Inflammatory macrophage (primary cell): ENCODE results near the gene TUG1.

Source experiments
- DNase-seq, 2 donors: peaks; one replicate each; pipeline ENCODE4 v3.0.0-alpha.2; 2020 to 2022

TUG1 gene

DNA sequence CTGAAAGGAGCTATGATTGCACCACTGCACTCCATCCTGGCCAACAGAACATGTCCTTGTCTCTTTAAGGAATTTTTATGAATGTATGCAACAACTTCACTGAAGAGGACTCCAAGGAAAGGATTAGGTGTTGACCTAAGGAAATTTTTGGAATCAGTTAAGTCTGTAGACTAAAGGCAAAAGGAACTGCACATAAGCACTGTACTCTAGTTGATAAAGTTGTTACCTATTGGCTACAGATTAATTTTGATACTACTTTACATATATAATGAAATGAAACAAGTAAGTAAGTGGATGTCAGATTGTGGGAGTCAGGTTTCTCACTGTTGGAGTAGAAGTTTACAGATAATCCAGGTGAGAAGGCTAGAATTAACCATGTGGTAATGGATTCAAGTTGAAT lies 36.5 kb downstream of the TUG1 start:
- DNase-seq, result no peak

DNA sequence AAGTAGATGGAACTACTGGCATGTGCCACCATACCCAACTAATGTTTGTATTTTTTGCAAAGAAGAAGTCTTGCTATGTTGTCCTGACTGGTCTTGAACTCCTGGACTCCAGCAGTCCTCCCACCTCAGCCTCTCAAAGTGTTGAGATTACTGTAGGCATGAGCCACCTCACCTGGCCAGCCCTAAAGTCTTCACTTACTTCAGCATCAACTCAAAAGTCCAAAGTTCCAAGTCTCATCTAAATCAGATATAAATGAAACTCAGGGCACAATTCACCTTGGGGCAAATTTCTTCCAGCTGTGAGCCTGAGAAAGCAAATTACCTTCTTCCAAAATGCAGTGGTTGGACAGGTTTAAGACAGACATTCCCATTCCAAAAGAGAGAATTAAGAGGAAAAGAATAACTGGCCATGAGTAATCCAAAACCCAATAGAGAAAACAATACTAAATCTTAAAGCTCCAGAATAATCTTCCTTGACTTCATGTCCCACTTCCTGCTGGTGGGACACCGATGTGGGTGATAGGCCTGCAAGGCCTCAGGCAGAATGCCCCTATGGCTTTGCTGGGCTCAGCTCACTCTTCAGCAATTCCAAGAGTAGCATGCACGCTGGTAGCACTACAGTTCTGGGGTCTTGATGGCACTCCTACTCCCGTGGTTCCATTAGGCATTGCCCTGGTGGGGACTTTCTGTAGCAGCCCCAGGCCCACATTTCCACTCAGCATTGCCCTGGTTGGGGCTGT lies 50.3 kb downstream of the TUG1 start:
- no peak for DNase-seq

DNA sequence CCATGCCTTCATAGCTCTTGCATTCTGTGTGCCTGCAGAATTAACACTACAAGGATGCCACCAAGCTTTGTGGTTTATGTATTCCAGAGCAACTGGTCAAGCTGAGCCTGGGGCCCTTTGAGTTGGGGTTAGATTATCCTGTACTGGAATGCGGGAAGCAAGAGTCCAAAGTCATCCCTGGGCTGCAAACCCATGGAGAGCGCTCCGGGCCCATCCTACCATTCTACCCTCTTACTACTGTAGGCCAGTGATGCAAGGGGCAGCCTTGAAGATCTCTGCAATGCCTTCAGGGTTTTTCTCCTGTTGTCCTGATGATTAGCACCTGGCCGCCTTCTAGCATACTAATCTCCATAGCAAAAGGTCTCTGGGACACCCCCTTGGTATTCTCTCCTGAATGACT lies 51.3 kb downstream of the TUG1 start:
- DNase-seq, result no peak

DNA sequence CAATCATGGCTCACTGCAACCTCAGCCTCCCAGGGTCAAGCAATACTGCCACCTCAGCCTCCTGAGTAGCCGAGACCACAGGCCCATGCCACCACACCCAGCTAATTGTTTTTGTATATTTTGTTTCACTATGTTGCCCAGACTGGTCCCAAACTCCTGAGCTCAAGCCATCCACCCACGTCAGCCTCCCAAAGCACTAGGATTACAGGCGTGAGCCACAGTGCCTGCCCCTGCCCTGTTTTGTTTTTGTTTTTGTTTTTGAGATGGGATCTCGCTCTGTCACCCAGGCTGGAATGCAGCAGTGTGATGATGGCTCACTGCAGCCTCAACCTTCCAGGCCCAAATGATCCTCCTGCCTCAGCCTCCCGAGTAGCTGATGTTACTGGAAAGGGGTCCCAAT lies 53.5 kb downstream of the TUG1 start:
- DNase-seq, result no peak
